ENCODE results near the gene SBK3.
"Not testable (repeated sequence)": the region's sequence is repeated elsewhere in the genome, so short reads cannot be mapped to it uniquely, and the experiment has no call there.

Gene SBK3

DNA sequence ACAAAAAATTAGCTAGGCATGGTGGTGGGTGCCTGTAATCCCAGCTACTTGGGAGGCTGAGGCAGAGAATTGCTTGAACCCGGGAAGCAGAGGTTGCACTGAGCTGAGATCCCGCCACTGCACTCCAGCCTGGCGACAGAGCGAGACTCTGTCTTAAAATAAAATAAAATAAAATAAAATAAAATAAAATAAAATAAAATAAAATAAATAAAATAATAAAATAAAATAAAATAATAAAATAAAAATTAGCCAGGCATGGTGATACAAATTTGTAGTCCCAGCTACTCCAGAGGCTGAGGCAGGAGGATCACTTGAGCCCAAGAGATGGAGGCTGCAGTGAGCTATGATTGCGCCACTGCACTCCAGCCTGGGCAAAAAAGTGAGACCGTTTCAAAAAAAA is 28.6 kb upstream of the SBK3 start:
- DNase-seq = not testable (repeated sequence)

DNA sequence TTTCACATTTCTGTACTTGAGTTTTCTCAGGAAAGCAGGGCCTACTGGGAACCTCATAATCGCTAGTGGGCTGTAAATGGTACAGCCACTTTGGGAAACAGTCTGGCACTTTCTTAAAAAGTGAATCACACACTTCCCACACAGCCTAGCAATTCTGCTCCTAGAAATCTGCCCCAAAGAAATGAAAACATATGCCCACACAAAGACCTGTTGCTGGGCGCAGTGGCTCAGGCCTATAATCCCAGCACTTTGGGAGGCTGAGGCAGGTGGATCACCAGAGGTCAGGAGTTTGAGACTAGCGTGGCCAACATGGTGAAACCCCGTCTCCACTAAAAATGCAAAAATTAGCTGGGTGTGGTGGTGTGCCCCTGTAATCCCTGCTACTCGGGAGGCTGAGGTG is 24.1 kb upstream of the SBK3 start:
- not testable (repeated sequence) for DNase-seq

DNA sequence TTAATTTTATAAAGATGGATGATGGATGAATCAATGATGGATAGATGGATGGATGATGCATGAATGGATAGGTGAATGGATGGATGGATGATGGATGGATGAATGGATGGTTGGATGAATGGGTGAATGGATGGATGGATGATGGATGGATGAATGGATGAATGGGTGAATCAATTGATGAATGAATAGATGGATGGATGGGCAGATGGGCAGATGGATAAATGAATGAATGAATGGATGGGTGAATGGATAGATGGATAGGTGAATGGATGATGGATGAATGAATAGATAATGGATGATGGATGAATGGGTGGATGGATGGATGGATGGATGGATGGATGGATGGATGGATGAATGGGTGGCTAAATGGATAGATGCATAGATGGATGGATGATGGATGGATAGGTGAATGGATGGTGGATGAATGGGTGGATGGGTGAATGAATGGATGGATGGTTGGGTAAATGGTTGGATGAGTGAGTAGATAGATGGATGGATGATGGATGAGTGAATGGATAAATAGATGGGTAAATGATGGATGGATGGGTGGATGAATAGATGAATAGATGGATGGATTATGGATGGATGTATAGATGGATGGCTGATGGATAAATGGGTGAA is 22.5 kb upstream of the SBK3 start:
- no peak for DNase-seq

DNA sequence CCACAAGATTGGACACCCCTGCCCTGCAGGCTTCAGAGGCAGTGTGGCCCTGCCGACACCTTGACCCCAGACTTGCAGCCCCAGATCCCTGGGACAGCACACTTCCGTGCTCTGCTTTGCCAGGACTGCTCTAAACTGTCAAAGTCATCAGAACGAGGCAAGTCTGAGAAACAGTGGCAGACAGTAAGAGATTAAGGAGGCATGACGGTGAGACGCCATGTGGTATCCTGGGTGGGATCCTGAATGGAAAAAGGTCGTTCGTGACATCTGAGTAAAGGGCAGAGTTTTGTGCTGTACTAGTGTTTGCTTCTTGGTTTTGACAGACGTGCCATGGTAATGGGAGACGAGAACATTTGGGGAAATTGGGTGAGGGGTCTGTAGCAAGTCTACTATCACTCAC is 21.5 kb upstream of the SBK3 start:
- no peak for DNase-seq

GRCh38 chr19:55563261-55563690 is 17.9 kb upstream of the SBK3 start:
- no peak for DNase-seq

DNA sequence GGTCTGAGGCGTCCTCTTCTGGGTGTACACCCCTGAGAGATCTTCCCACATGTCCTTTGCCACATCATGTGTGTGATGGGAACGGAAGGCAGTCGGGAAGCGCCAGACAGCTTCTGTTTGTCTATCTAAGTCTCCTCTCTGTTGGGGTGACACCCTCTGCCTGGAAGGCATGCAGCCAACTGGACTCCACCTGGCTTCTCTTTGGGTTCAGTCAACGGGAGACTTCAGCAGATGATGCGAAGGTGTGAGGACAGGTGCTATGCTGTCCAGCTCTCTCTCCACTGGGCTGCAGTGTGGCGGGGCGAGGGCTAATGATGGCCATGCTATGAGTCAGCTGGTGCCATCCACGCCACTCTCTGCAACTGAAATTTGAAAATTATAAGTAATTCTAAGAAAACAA is 14.3 kb upstream of the SBK3 start:
- DNase-seq = no peak

GRCh38 chr19:55554741-55555152 is 9.4 kb upstream of the SBK3 start:
- DNase-seq = no peak

- no peak for DNase-seq
Observed at GRCh38 chr19:55554302-55554701, 9.0 kb upstream of the SBK3 start.

DNA sequence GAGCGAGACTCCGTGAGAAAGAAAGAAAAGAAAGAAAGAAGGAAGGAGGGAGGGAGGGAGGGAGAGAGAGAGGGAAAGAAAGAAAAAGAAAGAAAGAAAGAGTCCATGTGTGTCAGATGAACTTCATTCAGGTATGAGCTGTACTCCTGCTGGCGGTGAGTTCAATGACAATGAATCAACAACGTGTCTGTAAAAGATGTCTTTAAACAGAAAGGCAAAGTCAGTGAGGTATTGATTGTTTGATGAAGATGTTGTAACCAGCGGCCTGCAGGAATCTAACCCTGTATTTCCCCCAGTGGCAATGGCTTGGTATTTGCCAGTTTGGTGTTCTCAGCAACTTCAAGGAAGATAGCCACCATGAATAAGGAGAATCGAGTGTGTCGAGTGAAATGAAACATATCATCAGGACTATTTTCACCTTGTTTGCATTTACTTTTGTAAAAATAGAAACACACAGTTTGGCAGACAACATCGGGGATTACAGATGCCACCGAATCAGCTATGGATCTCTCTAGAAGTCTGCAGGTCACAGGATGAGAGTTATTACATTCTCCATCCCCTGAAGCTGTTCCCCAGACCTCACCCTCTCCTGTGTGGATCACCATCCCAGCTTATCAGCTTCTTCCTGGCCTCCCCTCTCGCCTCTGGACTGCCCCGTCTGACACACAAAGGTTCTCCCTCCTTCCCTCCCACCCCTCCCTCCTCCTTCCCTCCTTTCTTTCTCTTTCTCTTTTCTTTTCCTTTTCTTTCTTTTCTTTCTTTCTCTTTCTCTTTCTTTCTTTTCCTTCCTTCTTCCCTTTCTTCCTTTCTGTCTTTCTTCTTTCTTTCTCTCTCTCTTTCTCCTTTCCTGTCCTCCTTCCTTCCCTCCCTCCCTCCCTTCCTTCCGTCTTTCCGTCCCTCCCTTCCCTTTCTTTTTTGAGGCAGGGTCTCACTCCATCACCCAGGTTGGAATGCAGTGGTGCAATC is 8.2 kb upstream of the SBK3 start:
- no peak for DNase-seq

DNA sequence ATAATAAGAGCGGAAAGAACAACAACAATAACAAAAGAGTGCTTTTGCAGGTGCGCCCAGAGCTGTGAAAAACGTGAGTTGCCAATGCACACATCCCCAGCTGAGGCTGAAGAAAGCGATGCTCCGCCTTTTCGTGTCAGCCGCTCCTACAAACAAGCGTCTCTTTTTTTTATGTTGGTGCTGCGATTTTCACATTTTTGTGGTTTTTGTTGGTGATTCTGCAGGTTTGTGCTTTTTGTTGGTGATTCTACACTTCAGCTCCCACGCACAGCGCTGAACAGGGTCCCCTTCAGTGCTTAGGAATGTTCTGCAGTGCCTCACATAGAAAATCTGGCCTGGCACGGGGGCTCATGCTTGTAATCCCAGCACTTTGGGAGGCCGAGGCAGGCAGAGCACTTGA is 7.3 kb upstream of the SBK3 start:
- DNase-seq = no peak

- no peak for DNase-seq
Observed at GRCh38 chr19:55552206-55552605, 6.9 kb upstream of the SBK3 start.

DNA sequence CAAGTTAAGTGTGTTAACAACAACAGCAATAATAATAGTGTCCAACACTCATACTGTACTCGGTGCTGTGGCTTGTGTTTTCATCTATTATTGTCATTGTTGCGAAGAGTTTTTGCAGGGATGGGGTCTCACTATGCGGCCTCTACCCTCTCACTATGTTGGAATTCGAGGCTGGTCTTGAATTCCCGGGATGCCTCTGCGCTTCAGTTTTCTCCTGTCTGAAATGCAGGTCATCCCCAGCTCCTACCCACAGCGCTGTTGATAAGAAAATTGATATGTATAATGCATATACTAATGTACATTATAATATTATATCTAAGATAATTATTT is 4.9 kb upstream of the SBK3 start:
- DNase-seq = no peak

GRCh38 chr19:55549500-55550320 is 4.4 kb upstream of the SBK3 start:
- DNase-seq = no peak

DNA sequence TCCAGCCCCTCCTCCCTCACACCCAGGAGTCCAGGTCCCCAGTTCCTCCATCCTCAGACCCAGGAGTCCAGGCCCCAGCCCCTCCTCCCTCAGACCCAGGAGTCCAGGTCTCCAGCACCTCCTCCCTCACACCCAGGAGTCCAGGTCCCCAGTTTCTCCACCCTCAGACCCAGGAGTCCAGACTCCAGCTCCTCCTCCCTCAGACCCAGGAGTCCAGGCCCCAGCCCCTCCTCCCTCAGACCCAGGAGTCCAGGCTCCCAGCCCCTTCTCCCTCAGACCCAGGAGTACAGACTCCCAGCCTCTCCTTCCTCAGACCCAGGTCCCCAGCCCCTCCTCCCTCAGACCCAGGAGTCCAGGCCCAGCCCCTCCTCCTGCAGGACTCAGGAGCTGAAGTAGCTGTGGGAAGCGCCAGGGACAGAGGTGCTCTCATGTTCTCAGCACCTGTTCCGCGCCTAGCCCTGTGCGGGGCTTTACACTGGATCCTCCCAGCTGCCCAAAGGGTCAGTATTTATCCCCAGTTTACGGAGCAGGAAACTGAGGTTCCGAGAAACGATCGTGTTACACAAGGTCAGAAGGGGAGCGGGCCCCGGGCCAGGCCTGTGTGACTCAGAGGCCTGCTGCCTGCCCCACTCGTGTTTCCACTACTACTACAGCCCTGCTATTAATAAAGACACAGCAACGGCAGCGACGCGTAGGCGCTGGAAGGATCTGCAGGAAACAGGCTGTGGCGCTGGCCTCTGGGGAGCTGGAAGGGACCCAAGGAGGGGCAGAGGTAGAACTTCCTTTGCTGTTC is 1.7 kb upstream of the SBK3 start:
- DNase-seq = no peak

DNA sequence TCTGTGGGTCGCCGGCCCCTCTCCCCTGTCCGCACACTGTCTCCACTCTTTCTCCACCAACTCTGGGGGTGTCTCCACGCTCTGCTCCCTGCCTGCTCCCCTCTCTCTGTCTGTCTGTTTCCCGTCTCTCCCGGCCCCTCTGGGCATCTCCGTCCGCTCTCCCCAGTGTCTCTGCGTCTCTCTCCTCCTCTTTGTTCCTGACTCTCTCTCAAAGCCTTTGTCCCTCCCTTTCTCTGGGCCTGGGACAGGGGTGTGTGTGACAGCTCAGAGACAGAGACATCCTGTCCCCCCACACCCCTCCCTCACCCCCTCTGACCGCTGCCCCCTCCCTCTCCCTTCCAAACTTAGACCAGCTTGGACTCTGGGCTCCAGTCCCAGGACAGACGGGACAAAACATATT is 668 bp upstream of the SBK3 start:
- DNase-seq = no peak

DNA sequence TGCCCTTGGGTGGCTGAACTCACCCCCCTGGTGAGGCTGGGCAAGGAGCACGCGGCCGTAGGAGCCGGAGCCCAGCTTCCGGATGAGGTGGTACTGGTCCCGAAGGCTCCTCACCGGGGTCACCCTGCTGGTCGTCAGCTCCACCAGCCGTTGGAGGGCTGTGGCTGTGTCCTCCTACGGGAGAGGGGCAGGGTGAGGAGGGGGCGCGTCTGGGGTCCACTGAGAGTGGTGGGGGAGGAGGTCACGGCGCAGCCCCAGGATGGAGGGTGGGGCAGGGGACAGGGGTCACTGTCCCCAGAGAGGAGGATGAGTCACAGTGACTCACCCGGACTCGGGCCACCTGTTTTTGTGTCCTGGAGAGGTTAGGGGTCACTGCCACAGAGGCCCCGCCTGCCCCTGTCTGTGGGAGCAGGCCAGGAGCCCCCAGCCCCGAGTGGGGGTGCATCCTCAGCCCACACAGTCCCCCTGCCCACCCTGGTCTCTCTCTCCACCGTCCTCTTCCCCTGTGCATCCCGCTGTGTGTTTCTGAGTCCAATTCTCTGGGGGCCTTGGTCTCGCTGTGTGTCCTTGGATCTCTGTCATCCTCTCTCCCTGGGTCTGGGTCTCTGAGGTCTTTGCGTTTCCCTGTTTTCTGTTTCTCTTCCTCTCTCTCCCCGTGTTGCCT is 435 bp downstream of the SBK3 start:
- DNase-seq = no peak

GRCh38 chr19:55544014-55544413 is 1.3 kb downstream of the SBK3 start:
- DNase-seq = no peak

DNA sequence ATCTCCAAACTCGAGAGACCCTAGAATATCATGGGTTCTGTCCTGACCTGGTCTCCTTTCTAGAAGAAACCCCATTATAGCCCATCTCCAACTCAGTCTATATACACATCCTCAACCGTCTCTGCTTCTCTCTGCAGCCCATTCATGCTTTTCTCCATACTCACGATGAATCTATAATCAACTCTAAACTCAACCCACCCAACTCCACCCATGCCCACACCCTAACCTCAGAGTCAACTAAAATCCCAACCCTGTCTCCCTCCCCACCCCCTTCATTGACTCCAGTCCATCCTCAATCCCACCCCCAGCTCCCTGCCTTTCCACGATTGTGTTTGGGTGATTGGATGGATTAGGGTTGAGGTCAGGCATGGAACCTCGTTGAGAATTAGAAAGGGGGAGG is 1.8 kb downstream of the SBK3 start:
- DNase-seq = no peak

GRCh38 chr19:55542292-55542855 is 3.0 kb downstream of the SBK3 start:
- DNase-seq = no peak

GRCh38 chr19:55541091-55541490 is 4.3 kb downstream of the SBK3 start:
- no peak for DNase-seq

- DNase-seq = no peak
Observed at GRCh38 chr19:55540619-55541018, 4.7 kb downstream of the SBK3 start.

All from central memory CD4-positive, alpha-beta T cell (primary cell).